K562 (cell line): ENCODE results near the gene RPTOR. TPM values are rescaled to one million over a fixed set of nuclear protein-coding genes. Genes with fewer than 3 reads are reported as not detected.

Experiments
- CHCHD3 ChIP-seq: fragments of 250-450 bp; sonication (Bioruptor Pico); IDR thresholded peaks from 2 replicates; pipeline ENCODE4 v2.1.2; 2022; ENCODE audit warnings: mild to moderate bottlenecking
- KDM1A ChIP-seq, 2 experiments: fragments of 450-650 bp; IDR thresholded peaks; 2 replicates each; pipeline ENCODE4 v1.6.1; 2016; ENCODE audit warnings: mild to moderate bottlenecking in 2 of 2
- OTX1 ChIP-seq: fragments of 450-650 bp; formaldehyde crosslinking; IDR thresholded peaks from 2 replicates; pipeline ENCODE4 v1.4.0; 2022; ENCODE audit warnings: mild to moderate bottlenecking
- SMARCE1 ChIP-seq: fragments of 450-650 bp; IDR thresholded peaks from 2 replicates; pipeline ENCODE4 v1.7.1; 2016; ENCODE audit warnings: mild to moderate bottlenecking
- STAT5B ChIP-seq: fragments of 250-450 bp; sonication (Bioruptor Pico); IDR thresholded peaks from 2 replicates; pipeline ENCODE4 v1.8.0; 2021; ENCODE audit warnings: mild to moderate bottlenecking, inconsistent platforms
- XRCC4 ChIP-seq: IDR thresholded peaks from one replicate; pipeline ENCODE4 v1.6.1; 2011; ENCODE audit not compliant: insufficient read depth, insufficient read length; ENCODE audit errors: extremely low read depth
- ZNF134 ChIP-seq: fragments of 250-450 bp; sonication (Bioruptor Pico); conservative IDR thresholded peaks from 2 replicates; pipeline ENCODE4 v1.4.0; 2020
- ZNF696 ChIP-seq: fragments of 250-450 bp; sonication (Bioruptor Pico); conservative IDR thresholded peaks from 2 replicates; pipeline ENCODE4 v1.4.0; 2020; ENCODE audit warnings: mild to moderate bottlenecking, moderate library complexity
- ZNF785 ChIP-seq: fragments of 250-450 bp; sonication (Bioruptor Pico); IDR thresholded peaks from 2 replicates; pipeline ENCODE4 v1.4.0; 2020; ENCODE audit warnings: mild to moderate bottlenecking
- polyA plus RNA-seq, 8 experiments: library from polyadenylated mRNA; depleted of rRNA in 4 of 8; stranded (reverse) in 5 of 8; unstranded in 3 of 8; fragments of >200 nt; fragmentation: Nextera tagmentation in 2 of 8; fragmentation: Illumina TruSeq in 1 of 8; extraction: Ambion mirVana in 2 of 8; extraction: Trizol in 1 of 8; gene quantifications; 2 replicates each; pipeline versions ENCODE4 v1.2.1 to v1.2.3, GENCODE V29; 2011 to 2014; ENCODE audit warnings: inconsistent platforms in 1 of 8, missing spikeins in 1 of 8
- total RNA-seq, 7 experiments: library from RNA; depleted of rRNA in 6 of 7; stranded (reverse); fragments of >200 nt in 6 of 7; fragmentation: Illumina TruSeq in 2 of 7; extraction: Trizol in 2 of 7; gene quantifications; 2 replicates each; pipeline versions ENCODE4 v1.2.1 to v1.2.3, GENCODE V29; 2011 to 2021; ENCODE audit warnings: low replicate concordance in 1 of 7
- TF ChIP-seq, protein P1 (sequence below): fragments of 200-600 bp; sonication (generic); IDR thresholded peaks from one replicate; pipeline ENCODE4 v1.6.1; 2012; ENCODE audit warnings: mild to moderate bottlenecking, low read depth, low read length, inconsistent platforms
- TF ChIP-seq, protein P2 (sequence below): sonication (generic); formaldehyde crosslinking; IDR thresholded peaks from 2 replicates; pipeline ENCODE4 v1.8.0; 2022; ENCODE audit warnings: missing genetic modification reagents, mild to moderate bottlenecking, borderline replicate concordance

The RPTOR gene
- total and polyA plus RNA-seq, 9 of the 15 experiments (the other 6 are each of a cell fraction or from before 2014, with no cell fraction given): 0.24 to 54.1 (median 10.2) TPM

DNA sequence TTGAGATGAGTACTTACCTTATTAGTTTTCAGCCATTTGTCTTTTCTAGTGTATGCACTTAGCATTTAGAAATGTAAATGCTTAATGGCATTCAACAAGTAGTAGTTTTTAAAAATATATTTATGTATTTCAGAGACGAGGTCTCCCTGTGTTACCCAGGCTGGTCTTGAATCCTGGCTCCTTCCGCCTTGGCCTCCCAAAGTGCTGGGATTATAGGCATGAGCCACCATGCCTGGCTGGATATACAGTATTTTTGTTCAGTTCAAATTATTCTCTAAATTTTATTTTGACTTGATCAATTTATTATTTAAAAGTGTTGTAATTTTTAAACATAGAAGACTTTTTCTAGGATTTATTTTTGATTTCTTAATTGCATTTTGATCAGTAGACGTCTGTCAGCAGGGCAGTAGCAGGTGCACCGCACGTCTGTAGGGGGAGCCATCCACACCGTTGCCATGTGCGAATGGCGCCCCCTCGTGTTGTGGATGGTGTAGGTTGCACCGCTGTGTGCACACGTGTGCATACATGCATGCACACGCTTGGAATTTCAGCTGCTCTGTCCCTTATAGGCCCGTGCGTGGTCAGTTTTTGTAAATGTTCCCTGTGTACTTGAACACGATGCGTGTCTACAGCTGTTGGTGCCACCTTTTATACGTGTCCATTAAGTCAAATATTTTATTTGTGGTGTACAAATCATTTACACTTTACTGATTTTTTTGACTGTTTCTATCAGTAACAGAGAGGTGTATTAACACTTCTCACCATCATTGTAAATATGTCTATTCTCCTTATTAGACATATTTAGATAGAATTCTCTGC is 30.6 kb downstream of the RPTOR start (continued):
- TF ChIP-seq, protein P1, sequence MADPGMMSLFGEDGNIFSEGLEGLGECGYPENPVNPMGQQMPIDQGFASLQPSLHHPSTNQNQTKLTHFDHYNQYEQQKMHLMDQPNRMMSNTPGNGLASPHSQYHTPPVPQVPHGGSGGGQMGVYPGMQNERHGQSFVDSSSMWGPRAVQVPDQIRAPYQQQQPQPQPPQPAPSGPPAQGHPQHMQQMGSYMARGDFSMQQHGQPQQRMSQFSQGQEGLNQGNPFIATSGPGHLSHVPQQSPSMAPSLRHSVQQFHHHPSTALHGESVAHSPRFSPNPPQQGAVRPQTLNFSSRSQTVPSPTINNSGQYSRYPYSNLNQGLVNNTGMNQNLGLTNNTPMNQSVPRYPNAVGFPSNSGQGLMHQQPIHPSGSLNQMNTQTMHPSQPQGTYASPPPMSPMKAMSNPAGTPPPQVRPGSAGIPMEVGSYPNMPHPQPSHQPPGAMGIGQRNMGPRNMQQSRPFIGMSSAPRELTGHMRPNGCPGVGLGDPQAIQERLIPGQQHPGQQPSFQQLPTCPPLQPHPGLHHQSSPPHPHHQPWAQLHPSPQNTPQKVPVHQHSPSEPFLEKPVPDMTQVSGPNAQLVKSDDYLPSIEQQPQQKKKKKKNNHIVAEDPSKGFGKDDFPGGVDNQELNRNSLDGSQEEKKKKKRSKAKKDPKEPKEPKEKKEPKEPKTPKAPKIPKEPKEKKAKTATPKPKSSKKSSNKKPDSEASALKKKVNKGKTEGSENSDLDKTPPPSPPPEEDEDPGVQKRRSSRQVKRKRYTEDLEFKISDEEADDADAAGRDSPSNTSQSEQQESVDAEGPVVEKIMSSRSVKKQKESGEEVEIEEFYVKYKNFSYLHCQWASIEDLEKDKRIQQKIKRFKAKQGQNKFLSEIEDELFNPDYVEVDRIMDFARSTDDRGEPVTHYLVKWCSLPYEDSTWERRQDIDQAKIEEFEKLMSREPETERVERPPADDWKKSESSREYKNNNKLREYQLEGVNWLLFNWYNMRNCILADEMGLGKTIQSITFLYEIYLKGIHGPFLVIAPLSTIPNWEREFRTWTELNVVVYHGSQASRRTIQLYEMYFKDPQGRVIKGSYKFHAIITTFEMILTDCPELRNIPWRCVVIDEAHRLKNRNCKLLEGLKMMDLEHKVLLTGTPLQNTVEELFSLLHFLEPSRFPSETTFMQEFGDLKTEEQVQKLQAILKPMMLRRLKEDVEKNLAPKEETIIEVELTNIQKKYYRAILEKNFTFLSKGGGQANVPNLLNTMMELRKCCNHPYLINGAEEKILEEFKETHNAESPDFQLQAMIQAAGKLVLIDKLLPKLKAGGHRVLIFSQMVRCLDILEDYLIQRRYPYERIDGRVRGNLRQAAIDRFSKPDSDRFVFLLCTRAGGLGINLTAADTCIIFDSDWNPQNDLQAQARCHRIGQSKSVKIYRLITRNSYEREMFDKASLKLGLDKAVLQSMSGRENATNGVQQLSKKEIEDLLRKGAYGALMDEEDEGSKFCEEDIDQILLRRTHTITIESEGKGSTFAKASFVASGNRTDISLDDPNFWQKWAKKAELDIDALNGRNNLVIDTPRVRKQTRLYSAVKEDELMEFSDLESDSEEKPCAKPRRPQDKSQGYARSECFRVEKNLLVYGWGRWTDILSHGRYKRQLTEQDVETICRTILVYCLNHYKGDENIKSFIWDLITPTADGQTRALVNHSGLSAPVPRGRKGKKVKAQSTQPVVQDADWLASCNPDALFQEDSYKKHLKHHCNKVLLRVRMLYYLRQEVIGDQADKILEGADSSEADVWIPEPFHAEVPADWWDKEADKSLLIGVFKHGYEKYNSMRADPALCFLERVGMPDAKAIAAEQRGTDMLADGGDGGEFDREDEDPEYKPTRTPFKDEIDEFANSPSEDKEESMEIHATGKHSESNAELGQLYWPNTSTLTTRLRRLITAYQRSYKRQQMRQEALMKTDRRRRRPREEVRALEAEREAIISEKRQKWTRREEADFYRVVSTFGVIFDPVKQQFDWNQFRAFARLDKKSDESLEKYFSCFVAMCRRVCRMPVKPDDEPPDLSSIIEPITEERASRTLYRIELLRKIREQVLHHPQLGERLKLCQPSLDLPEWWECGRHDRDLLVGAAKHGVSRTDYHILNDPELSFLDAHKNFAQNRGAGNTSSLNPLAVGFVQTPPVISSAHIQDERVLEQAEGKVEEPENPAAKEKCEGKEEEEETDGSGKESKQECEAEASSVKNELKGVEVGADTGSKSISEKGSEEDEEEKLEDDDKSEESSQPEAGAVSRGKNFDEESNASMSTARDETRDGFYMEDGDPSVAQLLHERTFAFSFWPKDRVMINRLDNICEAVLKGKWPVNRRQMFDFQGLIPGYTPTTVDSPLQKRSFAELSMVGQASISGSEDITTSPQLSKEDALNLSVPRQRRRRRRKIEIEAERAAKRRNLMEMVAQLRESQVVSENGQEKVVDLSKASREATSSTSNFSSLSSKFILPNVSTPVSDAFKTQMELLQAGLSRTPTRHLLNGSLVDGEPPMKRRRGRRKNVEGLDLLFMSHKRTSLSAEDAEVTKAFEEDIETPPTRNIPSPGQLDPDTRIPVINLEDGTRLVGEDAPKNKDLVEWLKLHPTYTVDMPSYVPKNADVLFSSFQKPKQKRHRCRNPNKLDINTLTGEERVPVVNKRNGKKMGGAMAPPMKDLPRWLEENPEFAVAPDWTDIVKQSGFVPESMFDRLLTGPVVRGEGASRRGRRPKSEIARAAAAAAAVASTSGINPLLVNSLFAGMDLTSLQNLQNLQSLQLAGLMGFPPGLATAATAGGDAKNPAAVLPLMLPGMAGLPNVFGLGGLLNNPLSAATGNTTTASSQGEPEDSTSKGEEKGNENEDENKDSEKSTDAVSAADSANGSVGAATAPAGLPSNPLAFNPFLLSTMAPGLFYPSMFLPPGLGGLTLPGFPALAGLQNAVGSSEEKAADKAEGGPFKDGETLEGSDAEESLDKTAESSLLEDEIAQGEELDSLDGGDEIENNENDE: no peak
- TF ChIP-seq, protein P2, sequence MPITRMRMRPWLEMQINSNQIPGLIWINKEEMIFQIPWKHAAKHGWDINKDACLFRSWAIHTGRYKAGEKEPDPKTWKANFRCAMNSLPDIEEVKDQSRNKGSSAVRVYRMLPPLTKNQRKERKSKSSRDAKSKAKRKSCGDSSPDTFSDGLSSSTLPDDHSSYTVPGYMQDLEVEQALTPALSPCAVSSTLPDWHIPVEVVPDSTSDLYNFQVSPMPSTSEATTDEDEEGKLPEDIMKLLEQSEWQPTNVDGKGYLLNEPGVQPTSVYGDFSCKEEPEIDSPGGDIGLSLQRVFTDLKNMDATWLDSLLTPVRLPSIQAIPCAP (CRISPR knock-in tag): no peak
- TF ChIP-seq OTX1 (CRISPR knock-in tag) (no peak), KDM1A (IDR thresholded peaks at IDR 0.05) (peak; percentile 14 to 100; a peak in 2 of 4 replicates), XRCC4 (no peak), STAT5B (CRISPR knock-in tag) (no peak), ZNF134 (CRISPR knock-in tag) (no peak), ZNF785 (CRISPR knock-in tag) (no peak), SMARCE1 (no peak), CHCHD3 (no peak), ZNF696 (CRISPR knock-in tag) (no peak)
